Prostate gland (tissue), 2 donors: ENCODE measurements around the gene KLHL29. TPM values are rescaled to one million over a fixed set of nuclear protein-coding genes. Genes with fewer than 3 reads are reported as not detected.

ENCODE experiments used
- DNase-seq: peaks from one replicate; pipeline ENCODE4 v3.0.0-alpha.2; 2019; ENCODE audit warnings: low spot score
- H3K27ac ChIP-seq, 2 donors: fragments of 200-600 bp; sonication (generic); 2 replicates each; pipeline ENCODE4 v1.5.1; 2017 to 2019
- H3K27me3 ChIP-seq: fragments of 200-600 bp; sonication (generic); replicated peaks from 2 replicates; pipeline ENCODE4 v1.5.1; 2019; ENCODE audit not compliant: insufficient read depth
- H3K36me3 ChIP-seq, 2 donors: fragments of 200-600 bp; sonication (generic); 1 replicate in 1 of 2; 2 replicates in 1 of 2; pipeline versions ENCODE4 v1.5.1 to v1.8.1; 2017 to 2019
- H3K4me1 ChIP-seq: fragments of 200-600 bp; sonication (generic); replicated peaks from 2 replicates; pipeline ENCODE4 v1.5.1; 2019
- H3K4me3 ChIP-seq, 2 donors: fragments of 200-600 bp; sonication (generic); 2 replicates each; pipeline ENCODE4 v1.5.1; 2017 to 2019
- H3K9me3 ChIP-seq: fragments of 200-600 bp; sonication (generic); 2 replicates; pipeline ENCODE4 v1.5.1; 2017
- POLR2A ChIP-seq: fragments of 450-650 bp; IDR thresholded peaks from one replicate; pipeline ENCODE4 v1.6.1; 2016; ENCODE audit warnings: antibody characterized with exemption, mild to moderate bottlenecking
- POLR2AphosphoS5 ChIP-seq: sonication (generic); formaldehyde crosslinking; IDR thresholded peaks from one replicate; pipeline ENCODE4 v1.6.1; 2017; ENCODE audit warnings: antibody characterized with exemption
- WGBS: methylation state at CpG from one replicate; pipeline ENCODE4 v1.1.5; 2018; 5-methylcytosine and 5-hydroxymethylcytosine counted together
- intact Hi-C: fragments of 100-400 bp; cut with DNase I; formaldehyde crosslinking; loops from one replicate; pipeline ENCODE4 v1.14.2; 2022
- total RNA-seq, 2 donors: library from RNA; depleted of rRNA; stranded (reverse); fragments of >200 nt; gene quantifications; one replicate each; pipeline ENCODE4 v1.1.0, GENCODE V29; 2016
- TF ChIP-seq, protein P1 (sequence below), 4 experiments: fragments of 200-600 bp in 2 of 4; fragments of 450-650 bp in 2 of 4; sonication (generic) in 2 of 4; IDR thresholded peaks; 1 replicate in 3 of 4; 2 replicates in 1 of 4; pipeline ENCODE4 v1.5.1; 2016 to 2019; ENCODE audit warnings: antibody characterized with exemption in 4 of 4, mild to moderate bottlenecking in 2 of 4, moderate library complexity in 2 of 4

KLHL29 gene
- total RNA-seq, 2 donors from 2014 or later = 23.3 to 24.8 TPM

DNA sequence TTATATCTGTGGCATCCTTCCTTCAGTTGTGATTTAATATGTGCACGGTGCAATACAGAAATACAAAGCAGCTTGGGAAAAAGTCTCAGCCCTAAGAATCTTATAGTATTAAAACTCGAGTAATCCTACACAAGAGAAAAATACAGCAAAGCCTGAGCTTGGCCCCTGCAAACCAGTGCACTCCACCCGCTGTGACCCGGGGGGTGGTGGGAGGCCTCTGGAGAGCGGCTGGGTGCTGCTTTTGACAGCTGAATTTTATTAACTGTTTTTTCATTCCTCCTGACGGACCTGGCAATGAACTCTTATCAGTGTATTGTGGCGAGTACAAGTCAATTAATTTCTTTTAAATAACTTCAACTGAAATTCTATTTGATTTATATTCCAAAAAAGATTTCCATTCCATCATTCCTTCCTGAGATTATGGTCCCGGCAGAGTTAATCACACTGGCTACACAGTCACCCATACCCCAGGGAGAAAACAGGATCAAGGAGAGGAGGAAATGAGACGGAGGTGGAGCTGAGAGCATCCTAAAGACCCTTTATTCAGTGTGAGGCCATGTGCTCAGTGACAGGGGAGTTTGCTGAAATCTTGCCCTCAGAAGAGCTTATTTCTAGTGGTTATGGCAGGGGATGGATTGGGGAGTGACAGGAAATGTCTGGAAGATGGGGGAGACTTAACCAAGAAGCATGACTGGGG, 124.8 kb downstream of the KLHL29 start:
- H3K27me3 ChIP-seq = no peaks in the 10 kb centered on the region
- H3K27ac ChIP-seq = no peak overlapping the region
- no peaks in the 10 kb centered on the region for H3K4me1 ChIP-seq
- no peaks in the 10 kb centered on the region for H3K36me3 ChIP-seq
- no peak for DNase-seq
- intact Hi-C loops = loop anchor here (5.0 kb wide), 1 partner anchor 122 kb away; the partner anchor contains the start of gene KLHL29
- 68% methylated on average over 9 of the region's 9 CpGs for WGBS
- no peak overlapping the region for H3K4me3 ChIP-seq
- H3K9me3 ChIP-seq = no peaks in the 10 kb centered on the region
- TF ChIP-seq POLR2A = no peak
- no peak for TF ChIP-seq POLR2AphosphoS5
- TF ChIP-seq, protein P1, sequence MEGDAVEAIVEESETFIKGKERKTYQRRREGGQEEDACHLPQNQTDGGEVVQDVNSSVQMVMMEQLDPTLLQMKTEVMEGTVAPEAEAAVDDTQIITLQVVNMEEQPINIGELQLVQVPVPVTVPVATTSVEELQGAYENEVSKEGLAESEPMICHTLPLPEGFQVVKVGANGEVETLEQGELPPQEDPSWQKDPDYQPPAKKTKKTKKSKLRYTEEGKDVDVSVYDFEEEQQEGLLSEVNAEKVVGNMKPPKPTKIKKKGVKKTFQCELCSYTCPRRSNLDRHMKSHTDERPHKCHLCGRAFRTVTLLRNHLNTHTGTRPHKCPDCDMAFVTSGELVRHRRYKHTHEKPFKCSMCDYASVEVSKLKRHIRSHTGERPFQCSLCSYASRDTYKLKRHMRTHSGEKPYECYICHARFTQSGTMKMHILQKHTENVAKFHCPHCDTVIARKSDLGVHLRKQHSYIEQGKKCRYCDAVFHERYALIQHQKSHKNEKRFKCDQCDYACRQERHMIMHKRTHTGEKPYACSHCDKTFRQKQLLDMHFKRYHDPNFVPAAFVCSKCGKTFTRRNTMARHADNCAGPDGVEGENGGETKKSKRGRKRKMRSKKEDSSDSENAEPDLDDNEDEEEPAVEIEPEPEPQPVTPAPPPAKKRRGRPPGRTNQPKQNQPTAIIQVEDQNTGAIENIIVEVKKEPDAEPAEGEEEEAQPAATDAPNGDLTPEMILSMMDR (IDR thresholded peaks at IDR 0.05) = no peak

DNA sequence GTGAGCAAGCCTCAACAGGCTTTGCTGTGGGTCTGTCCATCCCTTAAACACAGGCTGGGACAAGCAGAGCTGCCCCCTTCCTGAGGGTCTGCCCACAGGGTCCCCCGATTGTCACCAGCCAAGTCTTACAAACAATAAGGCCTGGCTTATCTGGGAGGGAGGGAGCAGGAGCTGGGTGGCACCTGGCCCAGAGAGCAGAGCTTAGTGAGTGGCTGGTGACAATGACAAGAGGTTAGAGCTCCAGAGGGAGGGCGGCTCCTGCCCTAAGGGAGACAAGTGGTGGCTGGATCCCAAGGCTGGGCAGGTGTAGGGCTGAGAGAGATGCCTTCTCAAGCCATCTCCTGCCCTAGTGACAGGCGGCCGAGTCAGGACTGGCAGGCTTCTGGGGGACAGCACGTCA, 125.5 kb downstream of the KLHL29 start:
- intact Hi-C loops = no loop called here
- Histone ChIP-seq H3K27ac (no peak overlapping the region), H3K4me3 (no peak overlapping the region), H3K9me3 (no peaks in the 10 kb centered on the region), H3K36me3 (no peaks in the 10 kb centered on the region), H3K4me1 (no peaks in the 10 kb centered on the region), H3K27me3 (no peaks in the 10 kb centered on the region)
- 66% methylated on average over 5 of the region's 5 CpGs for WGBS
- DNase-seq = no peak
- TF ChIP-seq POLR2A (no peak), POLR2AphosphoS5 (no peak)
- TF ChIP-seq, protein P1 (IDR thresholded peaks at IDR 0.05) = no peak

DNA sequence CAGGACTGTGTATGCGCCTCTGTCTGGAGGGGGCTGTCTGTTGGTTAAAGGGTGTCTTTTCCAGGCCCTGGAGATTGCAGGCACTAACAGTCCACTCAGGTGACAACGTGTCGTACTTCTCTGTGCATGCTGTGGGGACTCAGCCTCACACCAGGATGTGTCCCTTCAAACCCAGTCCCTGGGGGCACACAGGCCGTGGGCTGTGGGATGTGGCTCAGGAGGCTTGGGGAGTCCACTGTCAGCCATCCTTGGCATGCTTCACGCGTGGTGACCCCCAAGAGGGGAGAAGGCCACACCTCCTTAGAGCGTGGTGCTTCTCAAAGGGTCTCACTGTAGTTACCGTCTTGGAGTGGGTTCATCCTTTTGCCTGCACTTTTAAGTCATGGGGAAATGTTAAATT, 127.8 kb downstream of the KLHL29 start:
- TF ChIP-seq, protein P1 (IDR thresholded peaks at IDR 0.05) = no peak
- TF ChIP-seq POLR2A (no peak), POLR2AphosphoS5 (no peak)
- Histone ChIP-seq H3K4me1 (no peaks in the 10 kb centered on the region), H3K36me3 (no peaks in the 10 kb centered on the region), H3K9me3 (no peaks in the 10 kb centered on the region), H3K27ac (peak overlapping the region; percentile 63 to 77), H3K27me3 (no peaks in the 10 kb centered on the region), H3K4me3 (no peak overlapping the region)
- DNase-seq = no peak
- 88% methylated on average over 8 of the region's 8 CpGs for WGBS
- intact Hi-C loops = no loop called here

DNA sequence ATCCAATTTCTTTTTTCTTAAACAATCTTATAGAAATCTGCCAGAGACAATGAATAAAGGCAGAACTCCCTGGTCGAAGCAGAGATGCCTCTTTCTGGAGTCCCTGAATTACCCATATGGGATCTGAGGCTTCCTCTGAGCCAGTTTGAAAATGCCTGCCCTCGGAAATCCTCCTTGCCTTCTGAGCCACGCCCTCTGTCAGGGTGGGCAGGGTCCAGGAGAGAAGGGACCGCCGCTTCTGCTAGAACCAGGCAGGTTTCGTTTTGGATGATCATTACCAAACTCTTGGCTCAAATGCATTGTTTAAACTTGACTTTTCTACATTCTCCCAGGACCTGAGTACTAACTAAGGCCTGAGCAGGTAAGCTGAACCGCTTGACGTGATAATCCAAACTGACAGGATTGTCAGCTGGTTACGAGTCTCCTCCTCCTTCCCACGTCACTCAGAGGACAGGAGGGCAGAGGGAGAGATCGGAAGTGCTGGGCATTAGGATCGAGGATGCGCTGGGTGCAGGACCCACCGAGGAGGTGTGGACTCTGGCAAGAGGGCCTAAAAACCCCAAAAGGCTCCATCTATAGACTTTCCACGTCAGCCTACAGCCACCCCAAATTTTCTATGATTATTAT, 128.4 kb downstream of the KLHL29 start:
- intact Hi-C loops = no loop called here
- H3K27me3 ChIP-seq = no peaks in the 10 kb centered on the region
- peak overlapping the region; percentile 63 to 77 for H3K27ac ChIP-seq
- no peaks in the 10 kb centered on the region for H3K9me3 ChIP-seq
- H3K36me3 ChIP-seq = no peaks in the 10 kb centered on the region
- TF ChIP-seq POLR2AphosphoS5 (peak; percentile 86), POLR2A (peak; percentile 58)
- TF ChIP-seq, protein P1 (IDR thresholded peaks at IDR 0.05) = no peak
- H3K4me3 ChIP-seq = peak overlapping the region; percentile 4 to 26
- DNase-seq = peak; percentile 64
- no peaks in the 10 kb centered on the region for H3K4me1 ChIP-seq
- WGBS = 27% methylated on average over 15 of the region's 15 CpGs
